ENCODE data around the gene POU3F1.

Gene POU3F1

GRCh38 chr1:38004284-38005108, 42.1 kb downstream of the POU3F1 start:
- DNase-seq (ENCODE audit: low read depth), result no peak

GRCh38 chr1:38003261-38004250, 43.0 kb downstream of the POU3F1 start:
- no peak for DNase-seq (ENCODE audit: low read depth)

GRCh38 chr1:38000529-38001455, 45.8 kb downstream of the POU3F1 start:
- no peak for DNase-seq (ENCODE audit: low read depth)

GRCh38 chr1:38000233-38000528, 46.4 kb downstream of the POU3F1 start:
- no peak for DNase-seq (ENCODE audit: low read depth)

GRCh38 chr1:37999430-38000232, 47.0 kb downstream of the POU3F1 start:
- DNase-seq (ENCODE audit: low read depth), result no peak

- no peak for DNase-seq (ENCODE audit: low read depth)
Measured at GRCh38 chr1:37998913-37999429, 47.6 kb downstream of the POU3F1 start.

- DNase-seq (ENCODE audit: low read depth), result no peak
Measured at GRCh38 chr1:37998089-37998808, 48.3 kb downstream of the POU3F1 start.

- no peak for DNase-seq (ENCODE audit: low read depth)
Measured at GRCh38 chr1:37997256-37998088, 49.1 kb downstream of the POU3F1 start.

GRCh38 chr1:37995751-37996345, 50.7 kb downstream of the POU3F1 start:
- peak; percentile 64 for DNase-seq (ENCODE audit: low read depth)

GRCh38 chr1:37994886-37995566, 51.6 kb downstream of the POU3F1 start:
- no peak for DNase-seq (ENCODE audit: low read depth)

Measured in GM04503 (cell line).